Tibial nerve (tissue), 4 donors: ENCODE results near the gene SAC3D1. TPM values are rescaled to one million over a fixed set of nuclear protein-coding genes. Genes with fewer than 3 reads are reported as not detected.

ENCODE experiments used
- DNase-seq, 2 donors: peaks; one replicate each; pipeline ENCODE4 v3.0.0-alpha.2; 2019; ENCODE audit warnings: low spot score in 2 of 2
- H3K27ac ChIP-seq, 4 donors: fragments of 200-600 bp; sonication (generic) in 3 of 4; one replicate each; pipeline ENCODE4 v1.5.1; 2017 to 2019; ENCODE audit warnings: mild to moderate bottlenecking in 1 of 4
- H3K27me3 ChIP-seq, 2 donors: fragments of 200-600 bp; sonication (generic) in 1 of 2; one replicate each; pipeline versions ENCODE4 v1.5.1 to v1.6.0; 2017 to 2019
- H3K36me3 ChIP-seq, 3 donors: fragments of 200-600 bp; sonication (generic); one replicate each; pipeline ENCODE4 v1.5.1; 2018 to 2019
- H3K4me1 ChIP-seq, 4 donors: fragments of 200-600 bp; sonication (generic) in 3 of 4; one replicate each; pipeline ENCODE4 v1.5.1; 2017 to 2019
- H3K4me3 ChIP-seq, 4 donors: fragments of 200-600 bp; sonication (generic) in 3 of 4; one replicate each; pipeline ENCODE4 v1.5.1; 2017 to 2019; ENCODE audit warnings: mild to moderate bottlenecking in 1 of 4, moderate library complexity in 1 of 4
- H3K9me3 ChIP-seq, 4 donors: fragments of 200-600 bp; sonication (generic) in 3 of 4; one replicate each; pipeline ENCODE4 v1.5.1; 2017 to 2019
- CTCF ChIP-seq, 5 experiments: fragments of 200-600 bp in 3 of 5; fragments of 450-650 bp in 2 of 5; sonication (generic) in 3 of 5; IDR thresholded peaks; one replicate each; pipeline ENCODE4 v1.5.1; 2016 to 2019; ENCODE audit warnings: antibody characterized with exemption in 5 of 5, mild to moderate bottlenecking in 3 of 5, moderate library complexity in 2 of 5
- EP300 ChIP-seq, 2 donors: sonication (generic); formaldehyde crosslinking; IDR thresholded peaks; one replicate each; pipeline ENCODE4 v1.6.1; 2017; ENCODE audit warnings: antibody characterized with exemption in 2 of 2, mild to moderate bottlenecking in 1 of 2
- POLR2A ChIP-seq, 2 donors: fragments of 450-650 bp; IDR thresholded peaks; one replicate each; pipeline ENCODE4 v1.6.1; 2017; ENCODE audit warnings: antibody characterized with exemption in 2 of 2, mild to moderate bottlenecking in 2 of 2, moderate library complexity in 2 of 2
- WGBS, 2 donors: methylation state at CpG; one replicate each; pipeline ENCODE4 v1.1.5; 2018; 5-methylcytosine and 5-hydroxymethylcytosine counted together
- total RNA-seq, 4 donors: library from RNA; depleted of rRNA; stranded (reverse); fragments of >200 nt; gene quantifications; one replicate each; pipeline ENCODE4 v1.1.0, GENCODE V29; 2016

The SAC3D1 gene
- total RNA-seq, 4 donors from 2014 or later: 10.6 to 16.3 (median 14.1) TPM

DNA sequence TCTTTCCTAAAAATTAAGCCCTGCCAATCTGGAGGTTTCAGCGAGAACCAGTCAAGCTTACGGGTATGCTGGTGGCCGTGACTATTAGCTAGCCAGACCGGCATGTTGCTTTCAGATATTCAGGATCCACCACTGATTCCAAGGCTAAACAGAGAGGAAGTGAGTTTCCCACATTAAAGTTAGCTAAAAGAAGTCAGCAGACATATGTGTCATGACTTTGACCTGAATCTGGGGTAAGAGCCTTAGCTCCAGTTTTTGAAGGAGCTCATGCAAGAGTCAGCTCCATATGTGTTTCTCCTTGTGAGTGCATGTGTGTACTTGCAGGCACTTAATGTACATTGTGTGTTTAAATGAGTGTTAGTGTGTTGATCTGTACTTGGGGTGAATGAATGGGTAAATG is 44.4 kb downstream of the SAC3D1 start:
- no peaks in the 10 kb centered on the region for H3K9me3 ChIP-seq
- no peak for DNase-seq
- WGBS, 2 donors: 89 to 91% methylated on average over 4 of the region's 4 CpGs
- no peak overlapping the region for H3K4me3 ChIP-seq
- peaks cover 0 to 26% (median 19%) of the 10 kb centered on the region in 4 donors for H3K4me1 ChIP-seq
- TF ChIP-seq CTCF (IDR thresholded peaks at IDR 0.05) (no peak), POLR2A (IDR thresholded peaks at IDR 0.05) (no peak), EP300 (IDR thresholded peaks at IDR 0.05) (no peak)
- H3K27ac ChIP-seq: no peak overlapping the region
- no peaks in the 10 kb centered on the region for H3K27me3 ChIP-seq
- H3K36me3 ChIP-seq: peaks cover 0 to 51% (median 5%) of the 10 kb centered on the region in 3 donors

DNA sequence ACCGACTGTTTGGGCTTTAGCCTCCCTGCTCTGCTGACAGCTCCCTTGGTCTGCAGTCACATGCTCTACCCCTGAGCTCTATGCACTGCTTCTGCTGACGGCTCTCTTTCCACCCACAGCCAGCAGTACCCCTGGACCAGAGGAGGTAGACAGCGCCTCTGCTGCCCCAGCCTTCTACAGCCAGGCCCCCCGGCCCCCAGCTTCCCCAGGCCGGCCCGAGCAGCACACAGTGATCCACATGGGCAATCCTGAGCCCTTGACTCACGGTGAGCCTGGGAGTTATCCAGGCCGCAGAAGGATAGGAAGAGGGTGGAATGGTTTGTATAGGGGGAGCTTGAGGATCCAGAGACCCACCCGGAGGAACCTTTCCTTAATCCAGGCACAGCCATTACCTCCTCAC is 45.8 kb downstream of the SAC3D1 start:
- H3K27me3 ChIP-seq: no peaks in the 10 kb centered on the region
- H3K36me3 ChIP-seq: peaks cover 0 to 51% (median 5%) of the 10 kb centered on the region in 3 donors
- no peaks in the 10 kb centered on the region for H3K9me3 ChIP-seq
- no peak overlapping the region for H3K27ac ChIP-seq
- WGBS, 2 donors: 88 to 92% methylated on average over 9 of the region's 9 CpGs
- H3K4me1 ChIP-seq: peaks cover 0 to 26% (median 19%) of the 10 kb centered on the region in 4 donors
- no peak overlapping the region for H3K4me3 ChIP-seq
- DNase-seq: no peak
- no peak for TF ChIP-seq EP300 (IDR thresholded peaks at IDR 0.05)
- TF ChIP-seq POLR2A (IDR thresholded peaks at IDR 0.05): no peak

DNA sequence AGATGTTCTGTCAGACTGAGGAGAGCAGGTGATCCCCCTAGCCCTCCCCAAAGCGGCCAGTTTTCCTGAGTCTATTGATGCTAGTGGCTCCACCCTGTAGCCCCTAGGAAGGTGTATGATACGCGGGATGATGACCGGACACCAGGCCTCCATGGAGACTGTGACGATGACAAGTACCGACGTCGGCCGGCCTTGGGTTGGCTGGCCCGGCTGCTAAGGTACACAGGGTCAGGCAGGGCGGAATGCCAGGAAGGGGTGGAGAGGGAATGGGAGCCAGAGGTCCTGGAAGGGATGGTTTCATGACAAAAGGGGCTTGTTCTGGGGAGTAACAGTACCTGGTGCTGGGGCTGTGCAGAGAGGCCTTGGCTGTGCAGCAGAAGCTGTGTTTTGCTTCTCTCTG is 46.2 kb downstream of the SAC3D1 start:
- no peak for DNase-seq
- no peak for TF ChIP-seq POLR2A (IDR thresholded peaks at IDR 0.05)
- no peak for TF ChIP-seq EP300 (IDR thresholded peaks at IDR 0.05)
- no peak for TF ChIP-seq CTCF (IDR thresholded peaks at IDR 0.05)
- Histone ChIP-seq H3K27ac (no peak overlapping the region), H3K4me1 (peaks cover 0 to 26% (median 19%) of the 10 kb centered on the region in 4 donors), H3K27me3 (no peaks in the 10 kb centered on the region), H3K36me3 (peaks cover 0 to 51% (median 5%) of the 10 kb centered on the region in 3 donors), H3K9me3 (no peaks in the 10 kb centered on the region), H3K4me3 (no peak overlapping the region)
- 84 to 89% methylated on average over 11 of the region's 11 CpGs for WGBS, 2 donors

GRCh38 chr11:65087827-65088226 is 46.8 kb downstream of the SAC3D1 start:
- Histone ChIP-seq H3K27ac (no peak overlapping the region), H3K4me3 (no peak overlapping the region), H3K36me3 (peaks cover 0 to 51% (median 5%) of the 10 kb centered on the region in 3 donors), H3K27me3 (no peaks in the 10 kb centered on the region), H3K9me3 (no peaks in the 10 kb centered on the region), H3K4me1 (peaks cover 0 to 26% (median 19%) of the 10 kb centered on the region in 4 donors)
- 84 to 95% methylated on average over 12 to 13 of the region's 15 CpGs for WGBS, 2 donors
- no peak for TF ChIP-seq CTCF (IDR thresholded peaks at IDR 0.05)
- no peak for TF ChIP-seq POLR2A (IDR thresholded peaks at IDR 0.05)
- TF ChIP-seq EP300 (IDR thresholded peaks at IDR 0.05): no peak
- no peak for DNase-seq

DNA sequence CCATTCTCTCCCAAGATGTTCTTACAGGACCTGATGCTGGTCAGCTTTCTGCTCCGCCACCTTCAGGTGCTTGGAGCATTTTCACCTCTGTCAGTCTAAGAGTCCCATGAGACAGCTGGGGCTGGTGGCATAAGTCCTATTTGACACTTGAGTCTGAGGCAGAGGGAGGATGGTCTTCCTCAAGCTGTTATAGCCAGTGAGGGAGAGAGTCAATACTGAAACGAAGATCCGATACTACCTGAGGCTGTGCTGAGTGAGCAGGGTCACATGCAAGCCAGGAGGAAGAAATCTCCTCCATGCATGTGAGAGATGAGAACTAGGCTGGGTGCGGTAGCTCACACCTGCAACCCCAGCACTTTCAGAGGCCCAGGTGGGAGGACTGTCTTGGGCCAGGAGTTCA is 48.6 kb downstream of the SAC3D1 start:
- Histone ChIP-seq H3K27ac (no peak overlapping the region), H3K36me3 (peaks cover 0 to 51% (median 5%) of the 10 kb centered on the region in 3 donors), H3K9me3 (no peaks in the 10 kb centered on the region), H3K4me3 (no peak overlapping the region), H3K27me3 (no peaks in the 10 kb centered on the region), H3K4me1 (peaks cover 0 to 14% (median 10%) of the 10 kb centered on the region in 4 donors)
- no peak for DNase-seq
- TF ChIP-seq POLR2A (IDR thresholded peaks at IDR 0.05) (no peak), CTCF (IDR thresholded peaks at IDR 0.05) (no peak), EP300 (IDR thresholded peaks at IDR 0.05) (no peak)
- 95 to 100% methylated on average over 4 of the region's 4 CpGs for WGBS, 2 donors

DNA sequence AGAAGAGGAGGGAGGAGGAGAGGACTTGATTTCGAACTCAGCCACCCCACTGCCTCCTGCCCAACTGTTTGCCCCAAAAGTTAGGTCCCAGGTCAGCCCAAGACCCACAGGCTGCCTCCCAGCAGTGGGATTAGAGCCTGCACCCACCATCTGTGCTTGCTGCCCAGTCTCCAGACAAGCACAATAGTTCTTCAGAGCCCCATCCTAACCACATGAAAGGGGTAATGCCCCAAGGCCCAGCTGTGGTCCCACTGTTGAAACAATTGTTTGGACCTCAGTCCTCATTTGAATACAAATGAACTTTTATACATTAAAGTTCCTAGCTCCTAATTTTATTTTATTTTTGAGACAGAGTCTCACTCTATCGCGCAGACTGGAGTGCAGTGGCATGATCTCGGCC is 49.6 kb downstream of the SAC3D1 start:
- Histone ChIP-seq H3K27ac (no peak overlapping the region), H3K9me3 (no peaks in the 10 kb centered on the region), H3K4me1 (peaks cover 0 to 7% (median under 1%) of the 10 kb centered on the region in 4 donors), H3K36me3 (peaks cover 0 to 45% (median 5%) of the 10 kb centered on the region in 3 donors), H3K27me3 (no peaks in the 10 kb centered on the region), H3K4me3 (no peak overlapping the region)
- TF ChIP-seq CTCF (IDR thresholded peaks at IDR 0.05) (no peak), EP300 (IDR thresholded peaks at IDR 0.05) (no peak), POLR2A (IDR thresholded peaks at IDR 0.05) (no peak)
- DNase-seq: no peak
- 93 to 94% methylated on average over 4 of the region's 4 CpGs for WGBS, 2 donors
